CD4-positive, alpha-beta T cell treated with Interleukin-17A for 4 hours (primary cell): ENCODE measurements around the gene SLC52A3.
"Not testable (repeated sequence)": the region's sequence is repeated elsewhere in the genome, so short reads cannot be mapped to it uniquely, and the experiment has no call there.

Source experiments
- DNase-seq: peaks from one replicate; pipeline ENCODE4 v3.0.0-alpha.2; 2020; ENCODE audit warnings: mixed read lengths

SLC52A3 gene

DNA sequence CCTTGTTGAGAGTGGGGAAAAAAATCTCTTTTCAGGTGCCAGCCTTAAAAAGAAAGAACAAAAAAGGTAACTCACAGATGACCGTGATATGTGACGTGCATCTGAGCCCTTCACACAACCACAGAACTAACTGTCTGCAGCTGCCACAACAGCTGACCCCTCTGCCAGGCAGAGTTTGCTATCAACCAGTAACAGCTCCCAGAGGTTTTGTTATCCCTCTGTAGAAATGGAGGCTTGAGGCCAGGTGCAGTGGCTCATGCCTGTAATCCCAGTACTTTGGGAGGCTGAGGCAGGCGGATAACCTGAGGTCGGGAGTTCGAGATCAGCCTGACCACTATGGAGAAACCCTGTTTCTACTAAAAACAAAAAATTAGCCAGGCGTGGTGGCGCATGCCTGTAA is 42.8 kb downstream of the SLC52A3 start:
- no peak for DNase-seq

DNA sequence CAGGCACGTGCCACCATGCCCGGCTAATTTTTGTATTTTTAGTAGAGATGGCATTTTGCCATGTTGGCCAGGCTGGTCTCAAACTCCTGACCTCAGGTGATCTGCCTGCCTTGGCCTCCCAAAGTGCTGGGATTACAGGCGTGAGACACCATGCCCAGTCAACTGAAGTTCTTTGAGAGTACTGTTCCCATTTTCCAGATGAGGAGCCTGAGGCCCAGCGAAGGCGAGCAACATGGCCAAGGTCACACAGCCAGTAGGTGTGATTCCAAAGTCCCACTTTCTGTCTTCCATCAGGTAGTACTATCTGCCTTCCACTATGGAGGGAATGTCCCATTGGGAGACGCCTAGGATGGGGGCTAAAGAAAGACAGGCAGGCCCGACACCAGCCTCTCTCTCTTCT is 43.5 kb downstream of the SLC52A3 start:
- not testable (repeated sequence) for DNase-seq

DNA sequence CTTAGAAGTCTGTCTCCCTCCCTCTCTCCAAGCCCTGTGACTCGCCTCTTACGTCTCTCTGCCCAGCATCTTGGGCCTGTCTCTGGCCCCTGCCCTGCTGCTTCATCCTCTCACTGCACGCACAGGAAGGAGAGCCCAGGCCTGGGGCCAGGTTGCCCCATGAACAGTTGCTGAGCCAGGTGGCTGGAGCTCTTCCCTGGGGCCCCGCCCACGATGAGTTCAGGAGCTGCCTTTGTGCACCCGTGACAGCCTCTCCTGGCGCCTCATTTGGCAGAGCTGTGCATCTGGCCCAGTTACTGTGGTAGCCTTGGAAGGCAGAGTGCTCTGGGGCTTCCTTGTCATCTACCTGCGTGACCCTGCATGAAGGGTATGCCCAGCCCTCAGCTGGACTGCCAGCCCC is 44.5 kb downstream of the SLC52A3 start:
- DNase-seq = no peak

DNA sequence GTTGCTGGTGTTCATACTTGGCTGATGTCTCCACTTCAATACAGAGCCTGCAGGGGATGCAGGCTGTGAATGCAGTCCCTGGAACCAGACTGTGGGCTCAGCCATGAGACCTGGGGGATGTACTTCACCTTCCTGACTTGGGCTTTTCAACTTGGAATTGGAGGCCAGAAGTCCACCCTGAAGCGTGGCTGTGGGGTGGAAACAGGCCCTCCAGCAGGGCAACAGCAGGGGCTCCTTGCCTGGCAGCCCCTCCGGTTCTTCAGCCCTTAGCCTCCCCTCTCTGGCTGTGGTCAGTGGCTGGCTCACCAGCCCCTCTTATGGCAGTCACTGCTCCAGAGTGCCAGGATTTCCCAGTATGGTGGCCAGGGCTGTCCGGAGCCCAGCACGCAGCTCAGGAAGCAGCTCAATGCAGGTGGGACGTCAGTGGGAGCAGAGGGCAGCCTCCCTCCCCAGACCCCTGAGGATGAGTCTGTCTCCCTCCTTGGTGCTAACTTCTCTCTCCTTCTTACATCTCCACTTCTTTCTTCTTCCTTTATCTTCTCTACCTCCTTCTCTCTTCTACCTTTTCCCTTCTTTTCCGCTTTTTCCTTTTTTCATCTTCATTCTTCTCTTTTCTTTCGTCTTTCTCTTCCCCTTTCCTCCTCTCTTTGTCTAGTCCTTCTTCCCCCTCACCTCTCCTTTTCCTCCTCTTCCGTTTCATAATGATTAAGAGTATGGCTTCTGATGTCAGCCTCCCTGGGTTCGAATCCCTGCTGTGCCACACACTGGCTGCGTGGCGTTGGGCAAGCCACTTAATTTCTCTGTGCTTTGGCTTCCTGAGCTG is 45.3 kb downstream of the SLC52A3 start:
- no peak for DNase-seq

DNA sequence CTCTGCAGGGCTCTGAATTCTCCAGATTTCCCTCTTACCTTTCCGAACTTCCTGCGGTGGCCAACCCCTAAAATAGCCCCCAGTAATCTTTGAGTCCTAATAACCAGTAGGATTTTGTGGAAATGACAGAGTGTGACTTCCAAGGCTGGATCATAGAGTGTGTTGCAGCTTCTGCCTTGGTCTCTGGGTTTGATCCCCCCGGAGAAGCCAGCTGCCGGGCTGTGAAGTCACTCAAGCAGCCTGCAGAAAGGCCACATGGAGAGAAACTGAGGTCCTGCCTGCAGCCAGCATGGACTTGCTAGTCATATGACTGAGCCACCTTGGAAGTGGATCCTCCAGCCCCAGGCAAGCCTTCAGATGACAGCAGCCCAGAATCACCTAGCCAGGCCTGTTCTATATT is 46.4 kb downstream of the SLC52A3 start:
- DNase-seq = no peak

DNA sequence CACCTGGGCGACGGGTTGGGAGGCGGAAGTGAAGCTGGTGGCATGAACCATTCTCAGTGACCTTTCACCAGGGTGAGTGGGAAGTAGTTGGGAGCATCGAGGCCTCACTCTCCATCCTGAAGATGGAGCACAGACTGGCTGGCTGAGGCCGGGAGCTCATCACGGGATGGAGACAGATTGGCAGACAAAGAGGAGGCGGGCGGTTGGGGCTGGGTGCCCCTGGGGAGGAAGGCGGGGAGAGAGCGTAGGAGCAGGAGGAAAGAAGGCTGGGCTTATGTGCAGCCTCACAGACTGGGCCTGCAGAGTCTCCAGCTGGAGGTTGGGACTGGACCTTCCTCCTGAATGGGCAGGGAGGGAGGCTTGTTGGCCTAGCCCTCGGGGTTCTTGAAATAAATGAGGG is 48.5 kb downstream of the SLC52A3 start:
- no peak for DNase-seq

DNA sequence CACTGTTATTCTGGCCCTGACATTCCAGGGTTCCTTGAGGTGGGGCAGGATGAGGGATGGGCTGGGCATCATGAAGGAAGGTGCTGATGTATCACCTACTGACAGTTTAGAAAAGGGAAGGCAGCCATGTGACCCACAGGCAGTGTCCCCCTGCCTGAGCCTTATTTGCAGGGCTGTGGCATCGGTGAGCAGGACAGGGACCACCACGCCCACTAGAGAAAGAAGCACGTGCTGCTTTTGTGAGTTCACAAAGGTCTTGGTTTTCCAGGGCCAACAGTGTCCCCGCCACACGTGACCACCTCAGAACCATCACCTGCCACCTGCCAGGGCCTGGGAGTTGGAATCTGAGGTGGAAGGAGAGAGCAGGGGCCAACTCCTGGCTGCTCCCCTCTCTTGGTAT is 49.2 kb downstream of the SLC52A3 start:
- DNase-seq = no peak

DNA sequence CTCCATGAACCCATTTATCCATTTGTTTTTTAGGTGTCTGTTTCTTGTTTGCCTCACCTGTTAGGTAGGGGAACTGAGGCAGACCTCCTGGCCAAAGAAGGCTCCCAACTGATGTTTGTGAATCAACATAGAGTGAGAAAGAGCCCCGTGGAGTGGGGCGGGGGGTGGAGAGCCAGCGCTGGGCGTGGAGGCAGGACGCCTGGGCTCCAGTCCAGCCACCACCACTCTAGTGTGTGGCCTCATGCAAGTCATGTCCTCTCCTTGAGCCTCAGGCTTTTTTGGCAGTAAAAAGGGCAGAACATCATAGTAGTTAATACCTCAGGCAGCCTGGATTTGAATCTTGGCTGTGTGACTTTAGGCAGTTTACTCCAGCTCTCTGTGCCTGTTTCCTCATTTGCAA is 50.5 kb downstream of the SLC52A3 start:
- DNase-seq = no peak

DNA sequence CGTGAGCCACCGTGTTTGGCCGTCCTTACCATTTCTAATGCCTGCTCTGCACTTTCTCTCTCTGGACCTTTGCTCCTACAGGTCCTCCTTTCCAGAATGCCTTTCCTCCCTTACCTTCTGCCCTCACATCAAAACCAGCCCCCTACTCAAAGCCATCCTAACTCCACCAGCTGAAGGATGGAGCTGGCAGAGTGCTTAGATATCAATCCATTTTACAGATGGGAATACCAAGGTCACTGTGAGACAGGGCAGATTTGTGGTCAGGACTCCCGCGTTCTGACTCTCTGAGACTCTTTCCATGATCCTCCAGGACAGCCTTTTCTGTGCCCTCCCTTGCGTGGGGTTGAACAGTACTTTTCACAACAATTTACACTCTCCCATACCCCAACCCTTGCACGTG is 51.0 kb downstream of the SLC52A3 start:
- no peak for DNase-seq

DNA sequence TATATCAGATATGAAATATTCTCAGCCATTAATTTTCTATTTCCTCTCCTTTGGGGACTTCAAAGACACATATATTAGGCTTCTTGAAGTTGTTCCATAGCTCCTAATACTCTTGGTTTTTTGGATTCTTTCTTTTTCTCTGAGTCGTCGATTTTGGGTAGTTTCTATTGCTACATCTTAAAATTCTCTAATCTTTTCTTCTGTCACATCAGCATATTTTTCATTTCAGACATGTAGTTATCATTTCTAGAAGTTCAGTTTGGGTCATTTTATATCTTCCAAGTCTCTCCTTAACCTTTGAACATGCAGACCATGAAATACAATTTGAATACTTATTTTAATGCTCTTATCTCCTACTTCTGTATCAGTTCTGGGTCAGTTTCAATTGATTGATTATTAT is 53.8 kb downstream of the SLC52A3 start:
- no peak for DNase-seq

DNA sequence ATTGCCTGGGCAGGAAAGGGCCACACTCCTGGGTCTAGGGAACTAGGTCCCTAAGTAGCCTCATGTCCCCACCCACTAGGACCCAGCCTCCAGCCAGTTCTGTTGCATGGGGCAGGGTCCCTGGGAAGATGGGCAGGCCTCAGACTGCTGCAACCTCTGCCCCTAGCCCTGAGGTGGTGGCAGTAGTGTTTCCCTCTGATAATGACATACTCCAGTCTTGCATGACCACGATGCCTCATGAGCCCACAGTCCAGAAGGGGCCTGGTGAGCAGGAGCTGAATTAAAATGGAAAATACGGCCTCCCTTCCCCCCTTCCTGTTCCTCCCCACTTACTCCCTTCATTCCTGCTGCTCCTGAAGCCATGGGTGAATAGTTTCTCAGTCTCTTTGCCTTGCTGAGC is 56.7 kb downstream of the SLC52A3 start:
- DNase-seq = no peak

DNA sequence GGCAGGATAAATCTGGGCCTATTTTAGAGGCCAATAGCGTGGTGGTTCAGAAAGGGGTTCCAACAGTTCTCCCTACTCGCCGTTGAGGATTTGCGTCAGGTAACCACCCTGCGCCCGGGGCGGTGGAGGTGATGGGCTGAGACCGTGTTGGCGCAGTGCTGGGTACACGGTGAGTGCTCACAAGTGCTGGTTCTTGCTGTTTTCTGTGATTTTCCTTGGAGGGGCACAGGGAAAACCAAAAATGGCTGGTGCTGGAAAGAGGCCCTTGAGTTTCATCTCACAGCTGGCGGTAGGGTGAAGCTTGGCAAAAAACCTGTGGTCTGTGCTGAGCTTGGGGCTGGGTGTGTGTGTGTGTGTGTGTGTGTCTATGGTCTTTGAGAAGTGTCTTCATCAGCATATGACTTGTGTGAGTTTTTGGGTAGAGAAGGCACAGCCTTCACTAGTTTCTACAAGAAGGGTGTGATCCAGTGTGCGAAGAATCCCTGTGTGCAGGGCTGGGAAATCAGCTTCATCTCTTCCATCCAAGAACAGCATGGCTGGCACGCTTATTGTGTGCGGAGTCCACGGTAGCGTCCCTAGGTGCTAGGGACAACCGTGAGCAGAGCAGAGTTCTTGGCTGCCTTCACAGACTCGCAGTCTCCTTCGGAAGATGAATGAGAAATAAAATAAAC is 57.4 kb downstream of the SLC52A3 start:
- DNase-seq = no peak
